Vagina (tissue), 2 donors: Measurements from ENCODE around the gene CARM1.
"Not testable (repeated sequence)": the region's sequence is repeated elsewhere in the genome, so short reads cannot be mapped to it uniquely, and the experiment has no call there.

Experiments
- CTCF ChIP-seq, 3 experiments: fragments of 450-650 bp in 2 of 3; fragments of 200-600 bp in 1 of 3; sonication (generic) in 1 of 3; IDR thresholded peaks; one replicate each; pipeline ENCODE4 v1.5.1; 2017 to 2019; ENCODE audit warnings: antibody characterized with exemption in 3 of 3, mild to moderate bottlenecking in 2 of 3, moderate library complexity in 2 of 3
- POLR2A ChIP-seq, 2 donors: fragments of 450-650 bp; IDR thresholded peaks; one replicate each; pipeline ENCODE4 v1.6.1; 2017; ENCODE audit warnings: antibody characterized with exemption in 2 of 2, mild to moderate bottlenecking in 2 of 2, moderate library complexity in 2 of 2
- POLR2AphosphoS5 ChIP-seq, 2 donors: sonication (generic); formaldehyde crosslinking; IDR thresholded peaks; one replicate each; pipeline ENCODE4 v1.9.0; 2017; ENCODE audit warnings: antibody characterized with exemption in 2 of 2, mild to moderate bottlenecking in 2 of 2, low read depth in 1 of 2; ENCODE audit not compliant: insufficient read depth in 1 of 2

DNA sequence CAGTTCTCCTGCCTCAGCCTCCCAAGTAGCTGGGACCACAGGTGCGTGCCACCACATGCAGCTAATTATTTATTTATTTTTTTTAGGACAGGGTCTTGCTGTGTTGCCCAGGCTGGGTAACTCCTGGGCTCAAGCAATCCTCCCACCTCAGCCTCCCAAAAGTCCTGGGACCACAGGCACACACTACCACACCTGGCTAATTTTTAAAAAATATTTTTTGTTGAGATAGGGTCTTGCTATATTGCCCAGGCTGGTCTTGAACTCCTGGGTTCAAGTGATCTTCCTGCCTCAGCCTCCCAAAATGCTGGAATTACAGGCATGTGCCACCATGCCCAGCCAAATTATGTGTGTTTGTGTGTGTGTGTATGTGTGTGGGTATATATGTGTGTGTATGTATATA is 14.5 kb upstream of the CARM1 start:
- not testable (repeated sequence) for TF ChIP-seq CTCF (IDR thresholded peaks at IDR 0.05); POLR2A (IDR thresholded peaks at IDR 0.05); POLR2AphosphoS5 (IDR thresholded peaks at IDR 0.05; ENCODE audit: insufficient read depth in 1 of 2, low read depth in 1 of 2)
